GM21619 (cell line): ENCODE measurements around the gene LGALS4.
"Not testable (repeated sequence)": the region's sequence is repeated elsewhere in the genome, so short reads cannot be mapped to it uniquely, and the experiment has no call there.

Experiments
- ATAC-seq: cut with Tn5 transposase; IDR thresholded peaks from one replicate; pipeline ENCODE4 v1.9.1; 2021; ENCODE audit not compliant: unreplicated experiment

LGALS4 gene

DNA sequence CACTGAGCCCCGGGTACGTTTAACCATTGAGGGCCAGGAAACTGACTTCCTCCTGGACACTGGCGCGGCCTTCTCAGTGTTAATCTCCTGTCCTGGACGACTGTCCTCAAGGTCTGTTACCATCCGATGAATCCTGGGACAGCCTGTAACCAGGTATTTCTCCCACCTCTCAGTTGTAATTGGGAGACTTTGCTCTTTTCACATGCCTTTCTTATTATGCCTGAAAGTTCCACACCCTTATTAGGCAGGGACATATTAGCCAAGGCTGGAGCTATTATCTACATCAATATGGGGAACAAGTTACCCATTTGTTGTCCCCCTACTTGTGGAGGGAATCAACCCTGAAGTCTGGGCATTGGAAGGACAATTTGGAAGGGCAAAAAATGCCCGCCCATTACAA, 13.2 kb upstream of the LGALS4 start:
- ATAC-seq, result not testable (repeated sequence)

DNA sequence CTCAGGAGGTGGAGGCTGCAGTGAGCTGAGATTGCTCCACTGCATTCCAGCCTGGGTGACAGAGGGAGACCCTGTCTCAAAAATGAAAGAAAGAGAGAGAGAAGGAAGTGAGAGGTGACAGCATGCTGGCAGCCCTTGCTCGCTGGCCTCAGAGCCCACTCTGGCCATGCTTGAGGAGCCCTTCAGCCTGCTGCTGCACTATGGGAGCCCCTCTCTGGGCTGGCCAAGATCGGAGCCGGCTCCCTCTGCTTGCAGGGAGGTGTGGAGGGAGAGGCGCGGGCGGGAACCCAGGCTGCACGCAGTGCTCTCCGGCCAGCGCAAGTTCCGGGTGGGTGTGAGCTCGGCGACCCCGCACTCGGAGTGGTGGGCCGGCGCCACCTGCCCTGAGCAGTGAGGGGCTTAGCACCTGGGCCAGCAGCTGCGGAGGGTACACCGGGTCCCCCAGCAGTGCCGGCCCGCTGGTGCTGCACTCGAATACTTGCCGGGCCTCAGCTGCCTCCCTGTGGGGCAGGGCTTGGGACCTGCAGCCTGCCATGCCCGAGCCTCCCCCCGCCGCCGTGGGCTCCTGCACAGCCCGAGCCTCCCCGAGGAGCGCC, 8.6 kb upstream of the LGALS4 start:
- not testable (repeated sequence) for ATAC-seq

DNA sequence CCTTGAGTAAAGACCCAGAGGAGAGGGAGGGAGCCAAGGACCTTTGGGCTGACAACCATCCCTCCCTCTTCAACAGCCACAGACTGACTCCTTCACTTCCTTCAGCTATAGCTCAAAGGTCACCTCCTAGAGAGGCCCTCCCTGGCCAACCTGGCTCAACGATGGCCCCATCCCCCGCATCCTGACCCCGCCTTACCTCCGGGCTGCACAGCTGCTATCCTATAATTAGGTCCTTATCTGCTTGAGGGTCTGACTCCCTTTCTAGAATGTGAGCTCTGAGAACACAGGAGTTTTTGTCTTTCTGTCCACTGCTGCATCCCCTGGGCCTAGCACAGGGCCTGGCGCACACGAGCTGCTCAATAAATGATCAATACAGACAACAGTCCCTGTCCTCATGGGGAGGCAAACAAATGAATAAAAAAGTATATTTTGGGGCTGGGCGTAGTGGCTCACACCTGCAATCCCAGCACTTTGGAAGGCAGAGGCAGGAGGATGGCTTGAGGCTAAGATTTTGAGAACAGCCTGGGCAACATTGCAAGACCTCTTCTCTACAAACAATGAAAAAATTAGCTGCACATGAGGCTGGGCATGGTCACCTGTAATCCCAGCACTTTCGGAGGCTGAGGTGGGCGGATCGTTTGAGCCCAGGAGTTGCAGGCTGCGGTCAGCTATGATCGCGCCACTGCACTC, 6.6 kb upstream of the LGALS4 start:
- no peak for ATAC-seq

DNA sequence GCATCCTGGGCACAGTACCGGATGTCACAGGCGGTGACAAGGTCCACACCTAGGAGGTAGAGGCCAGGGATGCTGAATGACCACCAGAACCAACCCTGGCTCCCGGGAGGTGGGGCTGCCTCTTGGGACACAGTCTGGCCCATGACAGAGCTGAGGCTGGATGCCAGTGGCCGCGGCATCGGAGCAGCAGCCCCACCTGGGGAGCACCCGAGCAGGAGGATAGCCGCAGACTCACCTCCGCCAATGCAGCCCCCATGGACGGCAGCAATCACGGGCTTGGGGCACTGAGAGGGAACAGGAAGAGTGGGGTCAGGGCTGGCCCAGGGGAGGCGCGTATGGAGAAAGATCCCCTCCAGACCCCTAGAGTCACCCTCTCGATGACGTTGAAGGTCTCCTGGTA, 4.3 kb upstream of the LGALS4 start:
- no peak for ATAC-seq

DNA sequence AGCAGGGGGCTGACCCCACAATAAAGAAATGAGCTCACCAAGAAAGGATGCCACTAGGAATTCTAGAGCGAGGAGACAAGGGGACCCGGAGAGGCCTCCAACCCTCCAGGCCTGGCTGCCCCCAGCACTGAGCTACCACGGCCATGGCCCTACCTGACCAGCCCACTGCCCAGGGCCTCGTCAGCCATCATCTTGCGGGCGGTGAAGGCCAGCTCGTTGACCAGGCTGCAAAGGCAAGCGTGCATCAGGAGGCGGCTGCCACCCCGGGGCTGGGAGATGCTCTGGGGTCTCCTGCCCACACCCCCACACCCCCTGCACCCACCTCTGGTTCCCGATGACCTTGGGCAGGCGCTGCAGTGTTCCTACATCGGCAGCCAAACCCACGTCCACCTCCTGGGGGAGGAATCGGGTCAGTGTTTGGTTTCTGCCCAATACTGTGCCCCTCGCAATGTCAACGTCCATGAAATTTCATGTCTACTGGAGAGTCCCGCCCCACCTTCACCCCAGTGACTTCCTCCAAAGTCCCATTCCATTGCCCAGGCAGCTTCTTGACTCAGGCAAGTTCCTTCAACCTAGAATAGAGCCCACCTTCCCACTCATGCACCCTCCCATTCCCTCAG, 3.5 kb upstream of the LGALS4 start:
- no peak for ATAC-seq

DNA sequence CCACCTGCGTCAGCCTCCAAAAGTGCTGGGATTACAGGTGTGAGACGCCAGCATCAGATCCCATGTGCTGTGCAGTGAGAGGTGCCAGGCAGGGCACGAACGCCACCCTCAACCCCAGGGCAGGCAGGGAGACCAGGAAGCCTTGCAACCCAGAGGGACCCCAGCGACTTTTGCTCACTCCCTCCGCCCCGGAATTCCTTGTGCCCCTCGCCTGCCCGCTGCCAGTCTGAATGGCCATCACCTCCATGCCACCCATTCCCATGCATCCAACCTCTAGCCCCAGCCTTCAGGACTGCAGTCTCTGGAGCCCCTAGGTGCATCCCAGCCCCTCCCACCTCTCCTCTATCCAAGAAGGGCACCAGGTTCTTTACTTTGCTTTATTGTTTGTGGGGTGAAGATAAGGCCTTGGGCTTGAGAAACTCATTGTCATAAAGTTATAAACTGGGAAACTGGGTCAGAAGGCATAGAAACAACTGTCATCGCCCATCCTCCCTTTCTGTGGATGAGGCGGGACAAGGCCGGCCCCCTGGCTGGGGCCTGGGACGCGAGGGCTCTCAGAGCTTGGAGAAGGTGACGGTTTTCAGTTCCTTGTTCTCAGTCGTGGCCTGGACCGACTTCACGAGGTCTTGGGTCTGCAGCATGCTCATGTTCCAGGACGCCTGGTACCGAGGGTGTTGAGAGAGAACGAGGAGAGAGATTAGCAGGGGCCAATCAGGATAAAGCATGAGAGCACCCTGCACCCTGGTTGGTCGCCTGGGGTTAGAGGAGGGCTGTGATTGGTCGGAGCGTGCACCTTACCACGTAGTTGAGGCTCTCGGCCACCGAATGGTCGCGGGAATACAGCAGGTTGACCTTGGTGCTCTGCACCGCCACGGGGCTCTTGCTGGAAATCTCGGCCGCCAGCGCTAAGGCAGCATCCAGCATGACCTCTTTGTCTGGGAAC, 2.6 kb upstream of the LGALS4 start:
- no peak for ATAC-seq

DNA sequence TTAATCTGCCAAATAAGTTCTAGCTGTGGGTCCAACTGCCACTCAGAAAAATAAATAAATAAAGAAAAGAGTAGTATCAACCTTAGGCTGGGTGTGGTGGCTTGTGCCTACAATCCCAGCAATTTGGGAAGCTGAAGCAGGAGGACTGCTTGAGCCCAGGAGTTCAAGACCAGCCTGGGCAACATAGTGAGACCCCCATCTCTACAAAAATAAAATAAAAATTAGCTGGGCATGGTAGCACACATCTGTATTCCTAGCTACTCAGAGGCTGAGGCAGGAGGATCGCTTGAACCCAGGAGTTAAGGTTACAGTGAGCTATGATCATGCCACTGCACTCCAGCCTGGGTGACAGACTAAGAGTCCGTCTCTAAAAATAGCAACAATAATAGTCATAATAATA, 1.2 kb upstream of the LGALS4 start:
- not testable (repeated sequence) for ATAC-seq

DNA sequence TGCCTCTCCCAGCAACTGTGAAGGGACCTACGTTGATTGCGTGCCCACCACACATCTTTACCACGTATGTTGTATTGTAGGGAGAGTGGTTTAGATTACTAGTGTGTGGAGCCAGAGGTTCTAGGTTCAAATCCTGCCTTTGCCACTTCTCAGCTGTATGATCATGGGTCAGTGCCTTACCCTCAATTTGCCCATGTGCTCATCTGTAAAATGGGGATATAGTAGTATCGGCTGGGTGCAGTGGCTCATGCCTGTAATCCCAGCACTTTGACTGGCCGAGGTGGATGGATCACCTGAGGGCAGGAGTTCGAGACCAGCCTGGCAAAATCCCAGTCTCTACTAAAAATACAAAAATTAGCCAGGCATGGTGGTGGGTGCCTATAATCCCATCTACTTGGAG, 578 bp upstream of the LGALS4 start:
- no peak for ATAC-seq

DNA sequence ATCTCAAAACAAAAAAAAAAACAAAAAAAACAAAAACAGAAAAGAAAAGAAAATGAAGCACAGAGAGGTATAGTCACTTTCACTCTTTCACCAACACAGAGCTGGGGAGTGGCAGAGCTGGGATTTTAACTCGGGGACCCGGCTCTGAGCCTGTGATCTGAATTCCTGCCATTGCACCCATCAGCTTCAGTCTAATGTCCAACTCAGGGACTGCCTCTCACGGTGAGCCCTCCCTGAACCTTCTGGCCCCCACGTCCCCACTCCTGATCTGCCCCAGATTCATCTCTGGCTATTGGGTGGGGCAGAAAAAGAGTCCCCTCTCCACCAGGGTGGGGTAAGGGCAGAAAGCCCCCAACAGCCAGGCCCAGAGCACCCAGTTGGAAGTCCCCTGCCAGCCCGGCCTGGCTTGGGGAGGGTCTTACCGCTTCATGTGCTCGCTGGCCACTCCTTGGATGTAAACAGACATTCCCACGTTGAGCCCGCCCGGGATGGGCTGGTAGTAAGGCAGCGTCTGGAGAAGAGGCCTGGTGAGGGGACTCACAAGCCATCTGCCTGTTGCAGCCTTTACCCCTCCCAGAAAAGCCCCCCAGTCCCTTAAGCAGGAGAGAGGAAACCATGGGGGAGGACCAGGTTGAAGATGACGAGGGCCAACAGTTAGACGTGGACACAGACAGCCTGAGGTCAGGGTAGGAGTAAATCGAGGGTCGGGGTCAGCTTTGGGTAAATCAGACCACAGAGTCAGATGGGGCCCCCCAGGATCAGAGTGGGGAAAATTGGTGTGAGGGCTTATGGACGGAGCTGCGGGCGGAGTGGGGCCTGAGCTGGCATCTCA, 520 bp downstream of the LGALS4 start:
- ATAC-seq, result no peak

DNA sequence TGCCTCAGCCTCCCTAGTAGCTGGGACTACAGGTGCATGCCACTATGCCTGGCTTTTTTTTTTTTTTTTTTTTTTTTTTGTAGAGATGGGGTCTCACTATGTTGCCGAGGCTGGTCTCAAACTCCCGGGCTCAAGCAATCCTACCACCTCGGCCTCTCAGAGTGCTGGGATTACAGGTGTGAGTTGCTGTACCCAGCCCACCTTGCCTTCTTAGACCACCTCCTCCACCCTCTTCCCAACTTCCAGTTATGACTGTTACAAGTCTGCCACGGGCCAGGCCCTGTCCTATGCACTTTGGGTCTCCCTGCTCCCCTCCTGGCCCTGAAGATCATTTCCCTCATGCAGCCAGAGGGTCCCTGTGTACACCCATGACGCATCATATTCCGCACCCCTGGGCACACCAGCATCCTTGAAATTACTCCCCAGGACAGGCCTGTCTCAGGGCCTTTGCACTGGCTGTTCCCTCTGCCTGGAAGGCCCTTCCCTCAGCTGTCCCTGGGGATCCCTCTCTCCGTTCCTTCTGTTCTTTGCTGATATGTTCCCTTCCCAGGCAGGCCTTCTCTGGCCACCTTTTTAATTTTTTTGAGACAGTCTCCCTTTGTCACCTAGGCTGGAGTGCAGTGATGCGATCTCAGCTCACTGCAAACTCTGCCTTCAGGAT, 3.0 kb downstream of the LGALS4 start:
- ATAC-seq, result no peak

DNA sequence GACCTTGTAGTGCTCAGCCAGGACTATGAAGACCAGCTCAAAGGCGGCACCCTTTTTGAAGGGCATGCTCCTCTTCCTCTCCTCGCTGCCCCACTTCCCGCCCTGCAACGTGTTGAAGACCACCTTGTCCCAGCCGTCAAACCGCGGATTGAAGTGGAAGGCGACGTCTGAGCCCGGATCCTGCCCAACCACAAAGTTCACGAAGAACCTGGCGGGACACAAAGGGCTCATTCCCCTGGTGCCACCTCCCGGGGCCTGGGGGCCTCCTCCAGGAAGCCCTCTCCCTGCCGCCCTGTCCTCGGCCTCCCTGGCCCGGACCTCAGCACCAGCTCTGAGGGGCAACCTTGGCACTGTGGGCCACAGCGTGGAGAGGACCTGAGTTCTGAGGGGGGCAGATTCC, 4.0 kb downstream of the LGALS4 start:
- ATAC-seq, result no peak

DNA sequence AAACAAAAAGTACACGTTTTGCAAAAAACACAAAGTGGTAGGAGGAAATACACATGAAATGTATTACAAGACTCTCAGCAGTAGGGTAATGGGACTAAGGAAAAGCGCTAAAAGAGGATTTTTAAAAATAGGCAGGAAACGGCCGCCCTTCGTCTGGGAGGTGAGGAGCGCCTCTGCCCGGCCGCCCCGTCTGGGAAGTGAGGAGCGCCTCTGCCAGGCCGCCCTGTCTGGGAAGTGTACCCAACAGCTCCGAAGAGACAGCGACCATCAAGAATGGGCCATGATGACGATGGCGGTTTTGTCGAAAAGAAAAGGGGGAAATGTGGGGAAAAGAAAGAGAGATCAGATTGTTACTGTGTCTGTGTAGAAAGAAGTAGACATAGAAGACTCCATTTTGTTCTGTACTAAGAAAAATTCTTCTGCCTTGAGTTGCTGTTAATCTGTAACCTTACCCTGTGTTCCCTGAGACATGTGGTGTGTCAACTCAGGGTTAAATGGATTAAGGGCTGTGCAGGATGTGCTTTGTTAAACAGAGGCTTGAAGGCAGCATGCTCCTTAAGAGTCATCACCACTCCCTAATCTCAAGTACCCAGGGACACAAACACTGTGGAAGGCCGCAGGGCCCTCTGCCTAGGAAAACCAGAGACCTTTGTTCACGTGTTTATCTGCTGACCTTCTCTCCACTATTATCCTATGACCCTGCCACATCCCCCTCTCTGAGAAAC, 5.2 kb downstream of the LGALS4 start:
- not testable (repeated sequence) for ATAC-seq

DNA sequence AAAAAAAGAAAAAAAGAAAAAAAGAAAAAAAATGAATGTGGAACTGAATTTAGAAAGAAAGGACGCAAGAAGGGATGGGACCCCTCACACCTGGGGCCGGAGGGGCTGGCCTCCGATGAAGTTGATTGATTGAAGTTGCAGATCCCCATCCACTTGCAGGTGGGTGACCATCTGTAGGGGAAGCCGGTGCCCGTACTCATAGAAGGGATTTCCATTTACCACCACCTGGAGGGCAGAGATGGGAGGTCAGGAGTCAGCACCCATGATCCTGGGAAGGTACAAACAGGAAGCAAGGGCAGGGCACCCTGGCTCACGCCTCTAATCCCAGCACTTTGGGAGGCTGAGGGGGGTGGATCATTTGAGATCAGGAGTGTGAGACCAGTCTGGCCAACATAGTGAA, 6.4 kb downstream of the LGALS4 start:
- no peak for ATAC-seq

DNA sequence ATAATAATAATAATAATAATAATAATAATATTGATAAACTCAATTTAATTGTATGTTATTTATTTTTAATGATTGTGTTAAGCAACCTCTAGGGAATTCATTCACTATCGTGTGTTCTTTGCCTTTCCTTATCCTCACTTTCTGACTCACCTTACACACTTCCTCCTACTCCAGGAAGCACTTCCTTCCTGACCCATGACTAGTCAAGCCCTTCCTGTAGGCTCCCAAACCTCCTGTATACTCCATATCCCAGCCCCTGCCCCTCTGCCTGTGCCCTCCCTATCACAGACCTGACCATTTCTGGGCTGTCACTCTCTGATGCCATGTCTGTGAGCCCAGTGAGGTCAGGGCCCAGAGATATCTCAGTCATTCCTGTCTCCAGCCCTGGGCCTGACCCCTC, 7.6 kb downstream of the LGALS4 start:
- no peak for ATAC-seq

DNA sequence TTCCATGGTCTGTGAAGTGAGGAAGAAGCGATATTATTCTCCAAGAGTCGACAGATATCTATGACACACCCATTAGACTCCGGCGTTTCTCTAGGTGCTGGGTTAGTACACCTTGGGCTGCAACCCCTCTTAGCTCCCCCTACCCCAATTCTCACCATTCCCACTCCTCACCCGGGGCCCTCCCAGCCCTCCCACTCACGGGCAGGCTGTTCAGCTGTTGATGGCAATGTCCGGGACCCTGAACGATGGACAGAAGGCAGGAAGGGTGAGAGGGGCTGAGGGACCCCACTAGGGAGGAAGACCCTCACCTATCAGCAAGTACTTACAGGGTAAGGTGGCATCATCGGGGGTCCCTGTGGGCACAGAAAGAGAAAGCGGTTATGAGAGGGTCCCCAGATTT, 9.2 kb downstream of the LGALS4 start:
- no peak for ATAC-seq

DNA sequence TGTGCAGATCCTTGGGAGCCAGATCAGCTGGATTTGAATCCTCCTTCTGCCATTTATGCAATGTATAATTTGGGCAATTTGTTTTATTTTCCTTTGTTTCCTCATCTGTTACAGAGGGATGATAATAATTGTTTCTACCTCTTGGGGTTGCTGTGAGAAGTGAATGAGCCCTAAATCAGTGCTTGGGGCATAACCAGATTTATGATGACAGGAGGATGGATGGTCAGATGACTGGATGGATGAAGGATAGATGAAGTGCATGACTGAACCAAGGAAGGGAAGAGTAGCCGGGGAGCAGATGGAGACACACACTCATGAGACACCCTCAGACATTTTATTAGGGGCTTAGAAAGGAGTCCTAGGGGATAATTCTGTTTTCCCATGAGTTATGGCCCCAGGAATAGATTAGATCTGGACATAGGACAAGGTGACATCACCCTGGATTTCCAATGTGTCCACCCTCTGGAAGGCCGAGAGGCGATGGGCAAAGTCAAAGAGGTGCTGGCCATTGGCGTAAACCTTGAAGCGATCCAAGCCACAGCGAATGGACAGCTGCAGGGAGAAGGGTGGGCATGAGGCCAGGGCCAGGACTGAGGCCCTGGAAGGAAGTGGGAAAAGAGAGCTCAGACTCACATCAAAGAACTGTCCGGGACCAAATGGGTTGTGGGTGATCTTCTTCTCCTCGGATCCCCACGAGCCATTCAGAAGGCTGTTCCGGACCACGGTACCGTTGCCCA, 11.2 kb downstream of the LGALS4 start:
- no peak for ATAC-seq

DNA sequence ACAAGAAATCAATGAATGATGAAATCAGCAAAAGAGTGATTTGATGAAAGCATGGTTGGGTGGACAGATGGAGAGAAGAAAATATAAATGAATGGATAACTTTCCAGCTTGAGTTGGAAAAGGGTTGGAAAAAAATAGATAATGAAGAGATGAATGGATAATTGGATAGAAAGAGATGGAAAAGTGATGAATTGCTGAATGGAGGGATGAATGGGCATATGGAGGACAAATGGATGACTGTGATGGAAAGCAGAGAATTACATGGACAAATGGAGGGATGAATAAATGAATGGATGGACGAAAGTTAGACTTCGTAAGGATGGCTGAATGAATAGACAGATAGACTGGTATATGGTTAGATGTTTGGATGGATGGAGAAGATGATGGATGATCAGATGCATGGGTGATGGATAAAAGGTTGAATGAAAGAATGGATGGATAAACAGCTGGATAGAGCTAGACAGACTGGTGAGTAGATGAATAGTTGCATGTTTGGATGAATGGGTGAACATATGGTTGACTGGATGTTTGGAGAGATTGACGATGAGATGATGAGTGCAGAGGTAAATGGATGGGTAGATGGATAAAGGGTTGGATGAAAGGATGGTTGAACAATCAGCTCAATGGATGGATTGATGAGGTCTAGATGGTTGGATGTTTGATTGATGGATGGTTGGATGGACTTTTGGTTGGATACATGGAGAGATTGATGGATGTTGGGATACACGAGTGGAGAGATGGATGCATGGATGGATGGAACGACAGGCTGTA, 12.0 kb downstream of the LGALS4 start:
- no peak for ATAC-seq

DNA sequence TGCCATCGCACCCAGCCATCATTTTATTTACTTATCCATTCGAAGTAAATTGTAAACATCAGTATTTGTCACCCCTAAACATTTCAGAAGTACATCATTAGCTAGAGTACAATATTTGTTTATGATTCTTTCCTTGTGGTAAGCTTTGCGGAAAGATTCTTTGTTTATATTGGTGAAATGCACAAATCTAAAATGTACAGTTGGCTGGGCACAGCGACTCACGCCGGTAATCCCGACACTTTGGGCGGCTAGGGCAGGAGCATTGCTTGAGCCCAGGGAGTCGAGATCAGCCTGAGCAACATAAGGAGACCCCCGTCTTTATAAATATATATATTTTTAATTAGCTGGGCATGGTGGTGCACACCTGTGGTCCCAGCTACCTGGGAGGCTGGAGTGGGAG, 13.6 kb downstream of the LGALS4 start:
- ATAC-seq, result no peak
